ENCODE results near the gene PLEKHG7.
"Not testable (repeated sequence)": the region's sequence is repeated elsewhere in the genome, so short reads cannot be mapped to it uniquely, and the experiment has no call there.

Gene PLEKHG7

DNA sequence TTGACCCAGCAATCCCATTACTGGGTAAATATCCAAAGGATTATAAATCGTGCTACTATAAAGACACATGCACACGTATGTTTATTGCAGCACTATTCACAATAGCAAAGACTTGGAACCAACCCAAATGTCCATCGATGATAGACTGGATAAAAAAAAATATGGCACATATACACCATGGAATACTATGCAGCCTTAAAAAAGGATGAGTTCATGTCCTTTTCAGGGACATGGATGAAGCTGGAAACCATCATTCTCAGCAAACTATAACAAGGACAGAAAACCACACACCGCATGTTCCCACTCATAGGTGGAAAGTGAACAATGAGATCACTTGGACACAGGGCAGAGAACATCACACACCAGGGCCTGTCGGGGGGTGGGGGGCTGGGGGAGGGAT is 91.6 kb downstream of the PLEKHG7 start:
- not testable (repeated sequence) for H3K4me1 Mint-ChIP-seq; H3K9me3 Mint-ChIP-seq; ATAC-seq; DNase-seq (ENCODE audit: low spot score in 2 of 2); H3K27ac Mint-ChIP-seq; H3K4me3 Mint-ChIP-seq
- H3K36me3 Mint-ChIP-seq = peaks cover 17% of the 10 kb centered on the region

DNA sequence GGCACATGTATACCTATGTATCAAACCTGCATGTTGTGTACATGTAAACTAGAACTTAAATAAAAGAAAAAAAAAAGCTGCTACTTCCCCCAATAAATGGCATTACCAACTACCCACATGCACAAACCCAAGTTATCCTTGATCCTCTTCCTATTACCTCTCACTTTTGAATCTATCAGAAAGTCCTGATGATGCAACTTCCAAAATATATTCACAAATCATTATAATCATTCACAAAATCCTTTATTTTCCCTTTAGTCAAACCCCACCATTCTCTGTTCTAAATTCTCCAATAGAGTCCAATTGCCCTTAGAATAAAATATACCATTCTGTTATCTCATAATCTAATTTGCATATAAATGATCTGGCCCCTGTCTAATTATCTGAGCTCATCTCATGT is 92.0 kb downstream of the PLEKHG7 start:
- Mint-ChIP-seq H3K36me3 (peaks cover 22% of the 10 kb centered on the region), H3K27ac (no peak overlapping the region), H3K4me3 (no peak overlapping the region), H3K4me1 (peaks cover 7% of the 10 kb centered on the region), H3K9me3 (peaks cover 5% of the 10 kb centered on the region)
- no peak for DNase-seq (ENCODE audit: low spot score in 2 of 2)
- ATAC-seq = no peak

DNA sequence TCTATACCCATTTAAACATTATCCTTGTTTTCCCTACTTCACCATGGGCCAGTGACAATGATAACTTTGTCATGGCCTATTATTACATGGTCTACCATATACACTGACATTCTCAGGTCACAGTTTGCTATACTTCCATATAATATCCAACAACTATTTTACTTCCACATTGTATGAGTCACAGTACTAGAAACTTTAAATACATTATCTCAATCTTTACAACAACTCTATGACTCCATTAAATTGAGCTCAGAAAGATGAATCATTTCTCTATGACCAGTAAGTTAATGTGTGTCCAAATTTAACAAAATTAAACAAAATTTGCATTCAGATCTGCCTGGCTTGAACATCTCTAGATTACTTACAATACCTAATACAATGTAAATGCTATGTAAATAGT is 93.9 kb downstream of the PLEKHG7 start:
- ATAC-seq (no peak), DNase-seq (ENCODE audit: low spot score in 2 of 2) (no peak)
- Mint-ChIP-seq H3K9me3 (peaks cover 5% of the 10 kb centered on the region), H3K4me1 (peaks cover 7% of the 10 kb centered on the region), H3K36me3 (peaks cover 32% of the 10 kb centered on the region), H3K4me3 (no peak overlapping the region), H3K27ac (no peak overlapping the region)

DNA sequence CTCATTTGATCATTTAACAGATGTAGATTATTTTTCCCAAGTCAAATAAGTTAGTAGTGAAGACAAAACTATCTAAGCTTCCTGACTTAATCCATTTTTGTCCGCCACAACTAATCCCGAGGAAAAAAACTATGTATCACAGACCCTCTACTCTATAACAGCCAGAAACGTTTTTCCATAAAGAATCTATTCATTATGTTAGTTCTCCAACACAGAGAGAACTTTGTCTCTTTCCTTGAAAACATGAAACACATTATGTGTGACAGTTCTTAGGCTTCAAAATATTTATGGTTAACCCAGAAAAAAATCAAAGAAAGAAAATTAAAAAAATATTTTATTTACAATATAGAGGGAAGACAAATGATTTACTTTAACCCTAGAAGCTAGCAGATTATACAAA is 100.1 kb downstream of the PLEKHG7 start:
- DNase-seq (ENCODE audit: low spot score in 2 of 2) = no peak
- Mint-ChIP-seq H3K36me3 (peaks cover 57% of the 10 kb centered on the region), H3K4me1 (no peaks in the 10 kb centered on the region), H3K27ac (no peak overlapping the region), H3K4me3 (no peak overlapping the region), H3K9me3 (no peaks in the 10 kb centered on the region)
- no peak for ATAC-seq

DNA sequence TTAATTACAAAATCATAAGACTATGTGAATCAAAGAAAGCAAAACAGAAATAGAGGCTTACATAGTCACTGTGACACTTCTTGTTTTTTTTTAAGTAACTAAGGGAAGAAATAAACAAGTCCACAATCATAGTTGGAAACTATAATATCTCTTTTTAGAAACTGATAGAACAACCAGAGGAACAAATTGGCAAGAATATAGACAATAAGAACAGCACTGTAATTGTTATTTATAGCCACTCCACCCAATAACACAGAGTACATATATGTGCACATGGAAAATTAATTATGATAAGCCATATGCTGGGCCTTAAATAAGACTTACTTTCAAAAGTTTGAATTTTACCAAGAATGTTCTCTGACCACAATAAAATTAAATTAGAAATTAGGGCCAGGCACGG is 101.1 kb downstream of the PLEKHG7 start:
- Mint-ChIP-seq H3K4me3 (no peak overlapping the region), H3K9me3 (no peaks in the 10 kb centered on the region), H3K4me1 (no peaks in the 10 kb centered on the region), H3K36me3 (peaks cover 56% of the 10 kb centered on the region), H3K27ac (no peak overlapping the region)
- DNase-seq (ENCODE audit: low spot score in 2 of 2) (no peak), ATAC-seq (no peak)

DNA sequence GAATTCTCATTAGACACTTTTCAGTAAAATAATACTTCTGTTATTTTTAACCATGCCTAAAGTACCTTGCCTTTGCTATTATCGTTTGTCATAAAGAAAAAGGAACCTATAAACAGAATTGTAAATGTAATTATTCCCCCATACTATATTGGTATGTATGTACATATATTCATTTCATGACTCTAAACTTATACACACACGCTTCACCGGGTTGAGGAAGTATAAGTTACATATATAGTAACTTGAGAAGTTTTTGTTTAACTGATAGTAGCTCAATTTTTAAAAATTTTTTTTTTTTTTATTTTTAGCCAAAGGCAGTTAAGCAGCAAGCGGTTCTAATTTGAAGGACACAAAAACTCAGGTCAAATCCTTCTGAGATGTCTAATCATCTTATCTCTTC is 107.6 kb downstream of the PLEKHG7 start:
- no peak overlapping the region for H3K4me3 Mint-ChIP-seq
- H3K27ac Mint-ChIP-seq = no peak overlapping the region
- H3K9me3 Mint-ChIP-seq = no peaks in the 10 kb centered on the region
- H3K36me3 Mint-ChIP-seq = peaks cover 68% of the 10 kb centered on the region
- no peak for ATAC-seq
- H3K4me1 Mint-ChIP-seq = no peaks in the 10 kb centered on the region
- DNase-seq (ENCODE audit: low spot score in 2 of 2) = no peak

DNA sequence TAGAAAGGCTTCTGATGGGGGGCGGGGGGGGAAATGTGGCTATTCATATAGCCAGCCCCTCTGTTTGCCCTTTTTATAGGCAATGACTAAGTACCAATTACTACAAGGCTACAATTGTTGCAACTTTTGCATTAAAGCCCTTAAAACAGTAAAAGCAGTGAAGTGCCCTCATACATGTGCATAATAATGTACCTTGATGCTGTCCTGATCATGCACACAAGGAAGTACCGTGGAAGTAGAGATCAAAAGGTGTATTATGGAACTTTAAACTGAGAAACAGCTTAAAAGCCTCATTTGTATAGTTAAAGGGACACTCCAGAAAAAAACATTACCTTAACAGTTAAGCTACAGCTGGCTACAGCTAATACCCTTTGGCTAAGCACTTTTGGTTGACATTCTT is 111.8 kb downstream of the PLEKHG7 start:
- Mint-ChIP-seq H3K27ac (peak overlapping the region; percentile 32), H3K36me3 (peaks cover 73% of the 10 kb centered on the region), H3K9me3 (no peaks in the 10 kb centered on the region), H3K4me3 (no peak overlapping the region), H3K4me1 (no peaks in the 10 kb centered on the region)
- DNase-seq (ENCODE audit: low spot score in 2 of 2) = no peak
- ATAC-seq = no peak

DNA sequence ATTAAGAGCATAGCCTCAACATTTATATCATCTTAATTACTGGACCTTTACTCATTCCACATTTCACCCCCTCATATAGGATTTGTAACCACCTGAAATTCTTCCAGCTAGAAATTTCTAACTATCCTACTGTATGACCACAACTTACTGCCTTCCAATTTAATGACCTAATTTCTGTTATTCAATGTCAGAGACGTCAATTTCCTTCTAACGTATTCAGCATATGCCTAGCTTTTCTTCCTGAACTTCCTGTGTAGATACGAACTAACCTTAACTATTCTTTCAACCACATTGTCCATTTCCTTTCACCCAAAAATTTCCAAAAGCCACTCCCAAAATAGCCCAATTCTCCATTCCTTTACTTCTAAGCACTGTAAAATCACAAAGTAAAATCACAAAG is 118.4 kb downstream of the PLEKHG7 start:
- Mint-ChIP-seq H3K4me3 (no peak overlapping the region), H3K36me3 (peaks cover 24% of the 10 kb centered on the region), H3K9me3 (no peaks in the 10 kb centered on the region), H3K4me1 (no peaks in the 10 kb centered on the region), H3K27ac (no peak overlapping the region)
- ATAC-seq (no peak), DNase-seq (ENCODE audit: low spot score in 2 of 2) (no peak)
